Right renal pelvis (tissue), 4 donors: ENCODE results near the gene HAAO. TPM values are rescaled to one million over a fixed set of nuclear protein-coding genes. Genes with fewer than 3 reads are reported as not detected.
A peak's percentile ranks its signal among the peaks of the same experiment; 100 is the strongest.
"Not testable (repeated sequence)": the region's sequence is repeated elsewhere in the genome, so short reads cannot be mapped to it uniquely, and the experiment has no call there.

Experiments
- DNase-seq, 4 donors: peaks; one replicate each; pipeline ENCODE4 v3.0.0-alpha.2; 2013; ENCODE audit warnings: low read depth in 4 of 4, low spot score in 3 of 4, missing footprints in 1 of 4
- polyA plus RNA-seq, 4 donors: library from polyadenylated mRNA; unstranded; fragments of 120-200 nt; gene quantifications; one replicate each; pipeline ENCODE4 v1.2.1, GENCODE V29; 2013; ENCODE audit not compliant: insufficient read length in 4 of 4

Gene HAAO
- 10 to 100 TPM; 37.2 to 44.5 (median 38.9) TPM for polyA plus RNA-seq

- DNase-seq, result peak in 2 of 4 donors; percentile 50 to 63
Measured at GRCh38 chr2:42792583-42793333, at the start of gene HAAO. Gene HAAO, minus strand, starts transcription at chr2:42792583. Its CDS starts 47 bp downstream, at chr2:42792536.

GRCh38 chr2:42841344-42841743, 49.0 kb upstream of the HAAO start:
- DNase-seq, result no peak

- no peak for DNase-seq
Measured at GRCh38 chr2:42840760-42841159, 48.4 kb upstream of the HAAO start.

GRCh38 chr2:42839809-42840501, 47.6 kb upstream of the HAAO start:
- no peak for DNase-seq

- no peak for DNase-seq
Measured at GRCh38 chr2:42838133-42838532, 45.8 kb upstream of the HAAO start.

GRCh38 chr2:42835577-42836371, 43.4 kb upstream of the HAAO start:
- no peak for DNase-seq

GRCh38 chr2:42834161-42834560, 41.8 kb upstream of the HAAO start:
- no peak for DNase-seq

- no peak for DNase-seq
Measured at GRCh38 chr2:42832289-42832634, 39.9 kb upstream of the HAAO start.

- DNase-seq, result not testable (repeated sequence)
Measured at GRCh38 chr2:42831575-42832288, 39.3 kb upstream of the HAAO start.

- no peak for DNase-seq
Measured at GRCh38 chr2:42830922-42831574, 38.7 kb upstream of the HAAO start.

- no peak for DNase-seq
Measured at GRCh38 chr2:42829671-42830440, 37.5 kb upstream of the HAAO start.

- peak in 2 of 4 donors; percentile 60 to 73 for DNase-seq
Measured at GRCh38 chr2:42828487-42829425, 36.4 kb upstream of the HAAO start.

GRCh38 chr2:42827647-42828486, 35.5 kb upstream of the HAAO start:
- peak in 3 of 4 donors; percentile 74 to 84 (median 77) for DNase-seq

- DNase-seq, result no peak
Measured at GRCh38 chr2:42826231-42826630, 33.8 kb upstream of the HAAO start.

GRCh38 chr2:42824454-42824807, 32.0 kb upstream of the HAAO start:
- no peak for DNase-seq

- DNase-seq, result no peak
Measured at GRCh38 chr2:42823744-42824453, 31.5 kb upstream of the HAAO start.

- no peak for DNase-seq
Measured at GRCh38 chr2:42819160-42819559, 26.8 kb upstream of the HAAO start.
